SK-N-SH treated with all-trans-retinoic acid at 6 μM for 48 hours (cell line): Measurements from ENCODE around the gene WNT5A.

Source experiments
- ATAC-seq: fragments of 200-7000 bp; cut with Tn5 transposase; 3 replicates; pipeline ENCODE4 v1.9.1; 2020; ENCODE audit warnings: mild to moderate bottlenecking, moderate library complexity
- ARNTL ChIP-seq: fragments of 450-650 bp; formaldehyde crosslinking; IDR thresholded peaks from 2 replicates; pipeline ENCODE4 v1.5.0; 2020; ENCODE audit warnings: low read depth, mild to moderate bottlenecking, moderate library complexity, borderline replicate concordance
- BACH2 ChIP-seq: fragments of 250-450 bp; sonication (Bioruptor Pico); IDR thresholded peaks from 2 replicates; pipeline ENCODE4 v1.9.0; 2021; ENCODE audit warnings: mild to moderate bottlenecking, borderline replicate concordance
- CSDC2 ChIP-seq: fragments of 250-450 bp; sonication (Bioruptor Pico); IDR thresholded peaks from 2 replicates; pipeline ENCODE4 v1.5.0; 2020; ENCODE audit warnings: mild to moderate bottlenecking, moderate library complexity
- ESRRG ChIP-seq: fragments of 250-450 bp; sonication (Bioruptor Pico); IDR thresholded peaks from 2 replicates; pipeline ENCODE4 v1.6.1; 2021; ENCODE audit warnings: mild to moderate bottlenecking
- GLIS3 ChIP-seq: fragments of 250-450 bp; sonication (Bioruptor Pico); IDR thresholded peaks from 2 replicates; pipeline ENCODE4 v1.5.0; 2020; ENCODE audit warnings: mild to moderate bottlenecking, moderate library complexity
- ISL1 ChIP-seq: fragments of 250-450 bp; sonication (Bioruptor Pico); IDR thresholded peaks from 2 replicates; pipeline ENCODE4 v2.1.2; 2022; ENCODE audit warnings: mild to moderate bottlenecking, moderate library complexity
- OSR1 ChIP-seq: fragments of 250-450 bp; sonication (Bioruptor Pico); IDR thresholded peaks from 2 replicates; pipeline ENCODE4 v1.8.0; 2022; ENCODE audit warnings: moderate library complexity, mild to moderate bottlenecking, inconsistent platforms
- PPARA ChIP-seq: fragments of 250-450 bp; sonication (Bioruptor Pico); IDR thresholded peaks from 2 replicates; pipeline ENCODE4 v1.5.0; 2020; ENCODE audit warnings: mild to moderate bottlenecking, borderline replicate concordance
- RARB ChIP-seq: fragments of 250-450 bp; sonication (Bioruptor Pico); IDR thresholded peaks from 2 replicates; pipeline ENCODE4 v1.8.0; 2021; ENCODE audit warnings: mild to moderate bottlenecking, moderate library complexity
- SNAI2 ChIP-seq: fragments of 250-450 bp; sonication (Bioruptor Pico); IDR thresholded peaks from 2 replicates; pipeline ENCODE4 v1.5.0; 2020; ENCODE audit warnings: mild to moderate bottlenecking, moderate library complexity
- TCF4 ChIP-seq: fragments of 250-450 bp; sonication (Bioruptor Pico); IDR thresholded peaks from 2 replicates; pipeline ENCODE4 v1.8.0; 2021; ENCODE audit warnings: mild to moderate bottlenecking, moderate library complexity, borderline replicate concordance
- TOX ChIP-seq: fragments of 250-450 bp; sonication (Bioruptor Pico); IDR thresholded peaks from 2 replicates; pipeline ENCODE4 v1.8.0; 2021; ENCODE audit warnings: mild to moderate bottlenecking, moderate library complexity, borderline replicate concordance
- ZC3H10 ChIP-seq: fragments of 250-450 bp; sonication (Bioruptor Pico); IDR thresholded peaks from 2 replicates; pipeline ENCODE4 v1.5.1; 2021; ENCODE audit warnings: mild to moderate bottlenecking, moderate library complexity
- ZFP3 ChIP-seq: fragments of 250-450 bp; sonication (Bioruptor Pico); IDR thresholded peaks from 2 replicates; pipeline ENCODE4 v1.5.0; 2020; ENCODE audit warnings: mild to moderate bottlenecking, moderate library complexity
- ZFP30 ChIP-seq: fragments of 450-650 bp; formaldehyde crosslinking; IDR thresholded peaks from 2 replicates; pipeline ENCODE4 v1.5.0; 2022; ENCODE audit warnings: mild to moderate bottlenecking, moderate library complexity
- ZNF565 ChIP-seq: fragments of 450-650 bp; formaldehyde crosslinking; conservative IDR thresholded peaks from 2 replicates; pipeline ENCODE4 v1.5.0; 2020; ENCODE audit warnings: low read depth, mild to moderate bottlenecking, moderate library complexity
- ZNF70 ChIP-seq: fragments of 450-650 bp; formaldehyde crosslinking; IDR thresholded peaks from 2 replicates; pipeline ENCODE4 v1.5.0; 2020; ENCODE audit warnings: mild to moderate bottlenecking, moderate library complexity
- ZNF8 ChIP-seq: fragments of 450-650 bp; formaldehyde crosslinking; IDR thresholded peaks from 2 replicates; pipeline ENCODE4 v1.5.0; 2020; ENCODE audit warnings: mild to moderate bottlenecking, moderate library complexity
- TF ChIP-seq, protein P1 (sequence below): fragments of 250-450 bp; sonication (Bioruptor Pico); IDR thresholded peaks from 2 replicates; pipeline ENCODE4 v1.5.0; 2020; ENCODE audit warnings: mild to moderate bottlenecking, moderate library complexity
- TF ChIP-seq, protein P2 (sequence below): fragments of 250-450 bp; sonication (Bioruptor Pico); IDR thresholded peaks from 2 replicates; pipeline ENCODE4 v1.8.0; 2021; ENCODE audit warnings: low read depth, mild to moderate bottlenecking, moderate library complexity, borderline replicate concordance
- TF ChIP-seq, protein P3 (sequence below): fragments of 250-450 bp; sonication (Bioruptor Pico); IDR thresholded peaks from 2 replicates; pipeline ENCODE4 v1.5.1; 2020; ENCODE audit warnings: low read depth, mild to moderate bottlenecking, moderate library complexity
- TF ChIP-seq, protein P4 (sequence below): fragments of 250-450 bp; sonication (Bioruptor Pico); IDR thresholded peaks from 2 replicates; pipeline ENCODE4 v1.5.1; 2021; ENCODE audit warnings: mild to moderate bottlenecking, moderate library complexity

The WNT5A gene

DNA sequence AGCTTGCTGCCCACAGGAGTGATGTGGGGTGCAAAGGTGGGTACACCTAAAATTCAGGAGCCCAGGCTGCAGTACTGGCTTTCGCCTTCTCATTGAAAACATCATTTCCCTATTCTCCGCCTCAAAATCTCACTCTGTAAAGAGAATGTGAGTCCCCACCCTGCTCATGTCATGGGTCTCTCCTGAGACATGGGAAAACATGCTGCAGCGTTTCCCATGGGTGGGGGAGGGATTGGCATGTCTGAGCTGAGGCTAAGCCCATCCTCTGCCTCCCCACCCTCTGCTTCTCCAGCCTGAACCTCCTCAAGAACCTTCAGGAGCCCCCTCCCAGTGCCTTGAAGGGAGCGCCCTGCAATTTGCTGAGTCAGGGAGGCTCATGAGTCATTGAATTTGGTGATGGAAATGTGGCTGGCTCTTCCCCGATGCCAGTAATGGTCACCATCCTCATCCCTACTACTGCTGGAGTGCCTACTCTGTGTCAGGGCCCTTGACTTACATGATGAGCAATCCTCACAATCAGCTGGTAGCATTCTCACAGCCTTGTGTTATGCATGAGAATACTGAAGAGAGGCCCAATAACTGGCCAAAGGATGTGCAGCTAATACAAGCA is 28.8 kb downstream of the WNT5A start:
- TF ChIP-seq ZNF8 (CRISPR knock-in tag) (no peak), GLIS3 (CRISPR knock-in tag) (no peak), ARNTL (CRISPR knock-in tag) (no peak), CSDC2 (CRISPR knock-in tag) (no peak), ZNF70 (CRISPR knock-in tag) (no peak), BACH2 (no peak), ISL1 (CRISPR knock-in tag) (no peak)
- no peak for ATAC-seq

DNA sequence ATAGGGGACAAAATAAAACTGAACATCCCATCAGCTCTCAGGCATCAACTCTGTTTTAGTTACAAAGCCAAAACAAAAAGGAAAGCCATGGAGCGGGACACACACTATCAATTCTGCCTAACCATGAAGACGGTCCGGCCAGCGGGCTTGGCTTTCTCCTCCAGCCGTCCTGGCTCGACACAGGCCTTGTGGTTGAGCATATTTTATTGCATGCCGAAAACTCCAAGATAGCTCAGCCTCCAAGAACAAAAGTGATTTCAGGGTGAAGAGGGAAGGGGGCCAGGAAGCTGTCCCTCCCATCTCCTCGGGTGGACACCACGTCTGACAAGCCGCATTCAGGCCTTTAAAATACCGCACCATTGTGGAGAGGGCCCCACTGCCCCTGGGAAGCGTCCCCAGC is 31.2 kb downstream of the WNT5A start:
- no peak for ATAC-seq
- no peak for TF ChIP-seq ZFP30
- TF ChIP-seq TCF4 (CRISPR knock-in tag): no peak
- no peak for TF ChIP-seq CSDC2 (CRISPR knock-in tag)
- no peak for TF ChIP-seq ESRRG (CRISPR knock-in tag)
- TF ChIP-seq RARB (CRISPR knock-in tag): no peak

DNA sequence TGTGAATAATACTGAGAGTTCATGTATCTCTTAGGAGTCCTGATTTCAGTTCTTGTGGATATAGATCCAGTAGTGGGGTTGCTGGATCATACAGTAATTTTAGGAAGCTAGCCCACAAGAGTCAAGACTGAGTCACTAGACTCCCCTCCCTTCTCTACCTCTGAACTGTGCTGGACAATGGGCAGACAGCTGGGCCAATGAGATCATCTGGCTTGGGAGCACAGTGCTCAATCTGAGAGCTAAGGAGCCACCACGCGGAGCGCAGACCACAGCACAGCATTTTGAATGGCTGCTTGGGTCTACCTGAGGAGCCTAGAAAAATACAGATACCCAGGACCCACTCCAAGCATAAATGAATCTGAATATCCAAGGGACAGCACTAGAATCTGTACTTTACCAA is 32.5 kb downstream of the WNT5A start:
- ATAC-seq: 0 out of 3 replicates have a peak, but pooled peaks have one; percentile 22
- TF ChIP-seq PPARA (CRISPR knock-in tag) (no peak), CSDC2 (CRISPR knock-in tag) (no peak), ZFP30 (no peak), ZFP3 (no peak), SNAI2 (CRISPR knock-in tag) (no peak), ZNF8 (CRISPR knock-in tag) (no peak), ZC3H10 (CRISPR knock-in tag) (no peak), OSR1 (no peak), ZNF70 (CRISPR knock-in tag) (no peak), TCF4 (CRISPR knock-in tag) (no peak), ISL1 (CRISPR knock-in tag) (no peak)
- TF ChIP-seq, protein P1, sequence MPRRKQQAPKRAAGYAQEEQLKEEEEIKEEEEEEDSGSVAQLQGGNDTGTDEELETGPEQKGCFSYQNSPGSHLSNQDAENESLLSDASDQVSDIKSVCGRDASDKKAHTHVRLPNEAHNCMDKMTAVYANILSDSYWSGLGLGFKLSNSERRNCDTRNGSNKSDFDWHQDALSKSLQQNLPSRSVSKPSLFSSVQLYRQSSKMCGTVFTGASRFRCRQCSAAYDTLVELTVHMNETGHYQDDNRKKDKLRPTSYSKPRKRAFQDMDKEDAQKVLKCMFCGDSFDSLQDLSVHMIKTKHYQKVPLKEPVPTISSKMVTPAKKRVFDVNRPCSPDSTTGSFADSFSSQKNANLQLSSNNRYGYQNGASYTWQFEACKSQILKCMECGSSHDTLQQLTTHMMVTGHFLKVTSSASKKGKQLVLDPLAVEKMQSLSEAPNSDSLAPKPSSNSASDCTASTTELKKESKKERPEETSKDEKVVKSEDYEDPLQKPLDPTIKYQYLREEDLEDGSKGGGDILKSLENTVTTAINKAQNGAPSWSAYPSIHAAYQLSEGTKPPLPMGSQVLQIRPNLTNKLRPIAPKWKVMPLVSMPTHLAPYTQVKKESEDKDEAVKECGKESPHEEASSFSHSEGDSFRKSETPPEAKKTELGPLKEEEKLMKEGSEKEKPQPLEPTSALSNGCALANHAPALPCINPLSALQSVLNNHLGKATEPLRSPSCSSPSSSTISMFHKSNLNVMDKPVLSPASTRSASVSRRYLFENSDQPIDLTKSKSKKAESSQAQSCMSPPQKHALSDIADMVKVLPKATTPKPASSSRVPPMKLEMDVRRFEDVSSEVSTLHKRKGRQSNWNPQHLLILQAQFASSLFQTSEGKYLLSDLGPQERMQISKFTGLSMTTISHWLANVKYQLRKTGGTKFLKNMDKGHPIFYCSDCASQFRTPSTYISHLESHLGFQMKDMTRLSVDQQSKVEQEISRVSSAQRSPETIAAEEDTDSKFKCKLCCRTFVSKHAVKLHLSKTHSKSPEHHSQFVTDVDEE (CRISPR knock-in tag): no peak
- TF ChIP-seq, protein P2, sequence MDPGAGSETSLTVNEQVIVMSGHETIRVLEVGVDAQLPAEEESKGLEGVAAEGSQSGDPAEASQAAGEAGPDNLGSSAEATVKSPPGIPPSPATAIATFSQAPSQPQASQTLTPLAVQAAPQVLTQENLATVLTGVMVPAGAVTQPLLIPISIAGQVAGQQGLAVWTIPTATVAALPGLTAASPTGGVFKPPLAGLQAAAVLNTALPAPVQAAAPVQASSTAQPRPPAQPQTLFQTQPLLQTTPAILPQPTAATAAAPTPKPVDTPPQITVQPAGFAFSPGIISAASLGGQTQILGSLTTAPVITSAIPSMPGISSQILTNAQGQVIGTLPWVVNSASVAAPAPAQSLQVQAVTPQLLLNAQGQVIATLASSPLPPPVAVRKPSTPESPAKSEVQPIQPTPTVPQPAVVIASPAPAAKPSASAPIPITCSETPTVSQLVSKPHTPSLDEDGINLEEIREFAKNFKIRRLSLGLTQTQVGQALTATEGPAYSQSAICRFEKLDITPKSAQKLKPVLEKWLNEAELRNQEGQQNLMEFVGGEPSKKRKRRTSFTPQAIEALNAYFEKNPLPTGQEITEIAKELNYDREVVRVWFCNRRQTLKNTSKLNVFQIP (CRISPR knock-in tag): no peak
- TF ChIP-seq, protein P3, sequence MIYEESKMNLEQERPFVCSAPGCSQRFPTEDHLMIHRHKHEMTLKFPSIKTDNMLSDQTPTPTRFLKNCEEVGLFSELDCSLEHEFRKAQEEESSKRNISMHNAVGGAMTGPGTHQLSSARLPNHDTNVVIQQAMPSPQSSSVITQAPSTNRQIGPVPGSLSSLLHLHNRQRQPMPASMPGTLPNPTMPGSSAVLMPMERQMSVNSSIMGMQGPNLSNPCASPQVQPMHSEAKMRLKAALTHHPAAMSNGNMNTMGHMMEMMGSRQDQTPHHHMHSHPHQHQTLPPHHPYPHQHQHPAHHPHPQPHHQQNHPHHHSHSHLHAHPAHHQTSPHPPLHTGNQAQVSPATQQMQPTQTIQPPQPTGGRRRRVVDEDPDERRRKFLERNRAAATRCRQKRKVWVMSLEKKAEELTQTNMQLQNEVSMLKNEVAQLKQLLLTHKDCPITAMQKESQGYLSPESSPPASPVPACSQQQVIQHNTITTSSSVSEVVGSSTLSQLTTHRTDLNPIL: no peak
- TF ChIP-seq, protein P4, sequence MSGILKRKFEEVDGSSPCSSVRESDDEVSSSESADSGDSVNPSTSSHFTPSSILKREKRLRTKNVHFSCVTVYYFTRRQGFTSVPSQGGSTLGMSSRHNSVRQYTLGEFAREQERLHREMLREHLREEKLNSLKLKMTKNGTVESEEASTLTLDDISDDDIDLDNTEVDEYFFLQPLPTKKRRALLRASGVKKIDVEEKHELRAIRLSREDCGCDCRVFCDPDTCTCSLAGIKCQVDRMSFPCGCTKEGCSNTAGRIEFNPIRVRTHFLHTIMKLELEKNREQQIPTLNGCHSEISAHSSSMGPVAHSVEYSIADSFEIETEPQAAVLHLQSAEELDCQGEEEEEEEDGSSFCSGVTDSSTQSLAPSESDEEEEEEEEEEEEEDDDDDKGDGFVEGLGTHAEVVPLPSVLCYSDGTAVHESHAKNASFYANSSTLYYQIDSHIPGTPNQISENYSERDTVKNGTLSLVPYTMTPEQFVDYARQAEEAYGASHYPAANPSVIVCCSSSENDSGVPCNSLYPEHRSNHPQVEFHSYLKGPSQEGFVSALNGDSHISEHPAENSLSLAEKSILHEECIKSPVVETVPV: no peak

DNA sequence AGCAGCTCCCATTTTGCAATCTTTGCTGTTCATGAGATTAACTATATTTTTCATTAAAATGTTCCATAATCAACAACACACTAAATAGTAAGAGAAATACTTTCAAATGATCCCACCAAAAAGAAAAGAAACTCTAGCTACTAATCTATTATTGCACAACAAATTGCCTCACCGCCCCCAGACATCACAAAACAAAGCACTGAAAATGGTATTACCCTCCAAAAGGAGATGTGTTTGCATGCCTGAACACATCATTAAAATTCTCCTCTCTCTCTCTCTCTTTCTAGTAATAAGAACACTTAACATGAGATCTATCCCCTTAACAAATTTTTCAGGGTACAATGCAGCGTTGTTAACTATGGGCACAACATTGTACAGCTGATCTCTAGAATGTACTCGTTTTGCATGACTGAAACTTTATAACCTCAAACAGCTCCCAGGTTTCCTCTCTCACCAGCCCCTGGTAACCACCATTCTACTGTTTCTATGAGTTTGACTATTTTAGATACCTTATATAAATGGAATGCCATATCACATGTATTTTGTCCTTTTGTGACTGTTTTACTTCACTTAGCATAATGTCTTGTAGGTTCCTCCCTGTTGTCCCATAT is 33.1 kb downstream of the WNT5A start:
- no peak for ATAC-seq
- TF ChIP-seq TOX: no peak
- TF ChIP-seq ZNF565 (CRISPR knock-in tag): no peak
- TF ChIP-seq ISL1 (CRISPR knock-in tag): no peak
- no peak for TF ChIP-seq CSDC2 (CRISPR knock-in tag)
- TF ChIP-seq ZC3H10 (CRISPR knock-in tag): no peak
- TF ChIP-seq PPARA (CRISPR knock-in tag): no peak
